Measurements from ENCODE around the gene S100A5. TPM values are rescaled to one million over a fixed set of nuclear protein-coding genes. Genes with fewer than 3 reads are reported as not detected.
A peak's percentile ranks its signal among the peaks of the same experiment; 100 is the strongest.
"Not testable (repeated sequence)": the region's sequence is repeated elsewhere in the genome, so short reads cannot be mapped to it uniquely, and the experiment has no call there.

The S100A5 gene
- total RNA-seq, 2 experiments from 2014 or later = 1.6 to 3.0 TPM

DNA sequence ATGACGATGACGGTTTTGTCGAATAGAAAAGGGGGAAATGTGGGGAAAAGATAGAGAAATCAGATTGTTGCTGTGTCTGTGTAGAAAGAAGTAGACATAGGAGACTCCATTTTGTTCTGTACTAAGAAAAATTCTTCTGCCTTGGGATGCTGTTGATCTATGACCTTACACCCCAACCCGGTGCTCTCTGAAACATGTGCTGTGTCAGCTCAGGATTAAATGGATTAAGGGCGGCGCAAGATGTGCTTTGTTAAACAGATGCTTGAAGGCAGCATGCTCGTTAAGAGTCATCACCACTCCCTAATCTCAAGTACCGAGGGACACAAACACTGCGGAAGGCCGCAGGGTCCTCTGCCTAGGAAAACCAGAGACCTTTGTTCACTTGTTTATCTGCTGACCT lies 34.8 kb upstream of the S100A5 start:
- not testable (repeated sequence) for H3K9me3 Mint-ChIP-seq (ENCODE audit: low read depth); H3K27ac Mint-ChIP-seq; H3K36me3 Mint-ChIP-seq; ATAC-seq; DNase-seq; H3K4me3 Mint-ChIP-seq
- H3K4me1 Mint-ChIP-seq = peaks cover 16% of the 10 kb centered on the region
- H3K27me3 Mint-ChIP-seq = peaks cover 33% of the 10 kb centered on the region
- CTCF ChIA-PET = interaction anchor here (0.6 to 2.9 kb wide), 2 partner anchors 64 to 85 kb away, joined by 3 to 17 read pairs; no protein-coding TSS in a partner anchor

- H3K4me3 Mint-ChIP-seq; H3K36me3 Mint-ChIP-seq; DNase-seq; H3K27ac Mint-ChIP-seq; H3K9me3 Mint-ChIP-seq (ENCODE audit: low read depth); ATAC-seq; CTCF ChIA-PET: not testable (repeated sequence)
- H3K4me1 Mint-ChIP-seq = peaks cover 16% of the 10 kb centered on the region
- H3K27me3 Mint-ChIP-seq = peaks cover 33% of the 10 kb centered on the region
These were observed 34.4 kb upstream of the S100A5 start for GRCh38 chr1:153575081-153575491.

DNA sequence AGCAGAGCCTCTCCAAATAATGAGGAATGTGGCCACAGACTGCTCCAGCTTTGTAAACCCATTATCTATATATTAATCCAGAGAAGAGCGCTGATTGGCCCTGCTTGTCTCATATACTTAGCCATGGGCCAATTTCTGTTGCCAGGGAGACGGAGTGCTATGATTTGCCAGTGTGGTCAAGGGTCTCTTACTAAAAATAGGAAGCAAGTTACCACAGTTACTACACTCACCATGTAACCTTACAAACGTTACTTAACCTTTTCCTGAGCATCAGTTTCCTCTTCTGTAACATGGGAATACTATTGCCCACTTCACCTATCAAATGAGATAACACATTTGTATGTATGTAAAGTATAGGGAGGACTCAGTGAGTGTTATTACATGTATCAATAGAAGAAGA lies 32.6 kb upstream of the S100A5 start:
- peaks cover 24% of the 10 kb centered on the region for H3K4me1 Mint-ChIP-seq
- peak overlapping the region; percentile 42 for H3K27ac Mint-ChIP-seq
- H3K27me3 Mint-ChIP-seq = peaks cover 27% of the 10 kb centered on the region
- ATAC-seq (no peak), DNase-seq (no peak)
- CTCF ChIA-PET = interaction anchor here (1.0 to 7.3 kb wide), 9 partner anchors 13 to 194 kb away, joined by 3 to 214 read pairs (median 5); partner anchors contain the start of genes CHTOP, ILF2, S100A13 and S100A6
- H3K9me3 Mint-ChIP-seq (ENCODE audit: low read depth) = no peaks in the 10 kb centered on the region
- H3K4me3 Mint-ChIP-seq = no peak overlapping the region
- no peaks in the 10 kb centered on the region for H3K36me3 Mint-ChIP-seq

DNA sequence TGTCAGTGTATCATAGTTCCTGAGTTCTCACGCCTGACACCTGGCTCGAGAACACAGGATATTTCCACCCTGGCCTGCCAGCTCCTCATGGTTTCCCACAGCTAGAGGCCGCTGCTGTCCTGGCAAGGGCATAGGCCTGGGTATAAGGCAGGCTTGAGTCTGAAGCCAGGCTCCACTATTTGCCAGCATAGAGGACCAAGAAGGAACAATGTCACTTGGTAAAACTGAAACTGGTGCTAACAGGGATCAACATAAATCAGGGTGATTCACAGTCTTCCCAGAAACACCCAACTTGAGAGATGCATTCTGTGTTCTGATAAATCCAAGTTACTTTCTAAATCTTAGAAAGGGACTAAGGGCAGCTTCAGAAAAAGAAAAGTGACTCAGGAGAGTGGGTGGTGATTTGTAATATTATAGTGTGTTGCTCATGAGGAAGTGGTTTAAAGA lies 31.9 kb upstream of the S100A5 start:
- DNase-seq = peak; percentile 73
- Mint-ChIP-seq H3K27ac (peak overlapping the region; percentile 42), H3K36me3 (no peaks in the 10 kb centered on the region), H3K4me3 (no peak overlapping the region), H3K27me3 (peaks cover 19% of the 10 kb centered on the region), H3K4me1 (peaks cover 32% of the 10 kb centered on the region), H3K9me3 (ENCODE audit: low read depth) (no peaks in the 10 kb centered on the region)
- ATAC-seq = peak; percentile 79
- CTCF ChIA-PET = interaction anchor here (0.6 to 7.3 kb wide), 19 partner anchors 9 to 414 kb away, joined by 3 to 214 read pairs (median 4); partner anchors contain the start of genes CHTOP, ILF2, RAB13 and S100A13

GRCh38 chr1:153571706-153572105 lies 31.0 kb upstream of the S100A5 start:
- Mint-ChIP-seq H3K27ac (no peak overlapping the region), H3K4me1 (peaks cover 40% of the 10 kb centered on the region), H3K4me3 (no peak overlapping the region), H3K9me3 (ENCODE audit: low read depth) (no peaks in the 10 kb centered on the region), H3K27me3 (peaks cover 11% of the 10 kb centered on the region), H3K36me3 (no peaks in the 10 kb centered on the region)
- no peak for DNase-seq
- no peak for ATAC-seq
- CTCF ChIA-PET = interaction anchor here (0.6 to 7.3 kb wide), 17 partner anchors 8 to 415 kb away, joined by 3 to 214 read pairs (median 5); partner anchors contain the start of genes CHTOP, ILF2, RAB13 and S100A5

DNA sequence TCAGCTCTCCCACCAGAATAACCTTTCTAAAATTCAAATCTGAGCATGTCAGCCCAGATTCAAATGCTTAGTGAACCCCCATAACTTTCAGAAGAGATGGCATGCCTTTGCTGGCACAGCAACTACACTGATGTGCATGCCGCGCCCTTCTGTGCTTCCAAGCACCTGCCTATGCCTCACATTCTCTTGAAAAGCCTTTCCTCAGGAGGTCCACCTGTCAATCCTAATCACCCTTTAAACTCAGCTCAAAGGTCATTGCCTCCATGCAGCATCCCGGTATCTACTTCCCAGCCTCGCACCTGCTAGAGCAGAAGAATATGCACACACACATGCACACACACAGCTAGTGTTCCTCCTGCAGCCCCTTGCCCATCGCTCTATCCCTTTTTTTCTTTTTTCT lies 30.1 kb upstream of the S100A5 start:
- H3K27me3 Mint-ChIP-seq = peaks cover 5% of the 10 kb centered on the region

GRCh38 chr1:153569465-153569864 lies 28.7 kb upstream of the S100A5 start:
- ATAC-seq = no peak
- Mint-ChIP-seq H3K27ac (no peak overlapping the region), H3K4me1 (peaks cover 54% of the 10 kb centered on the region), H3K9me3 (ENCODE audit: low read depth) (no peaks in the 10 kb centered on the region), H3K27me3 (peaks cover 5% of the 10 kb centered on the region), H3K36me3 (no peaks in the 10 kb centered on the region), H3K4me3 (no peak overlapping the region)
- no peak for DNase-seq
- CTCF ChIA-PET = interaction anchor here (1.0 to 7.3 kb wide), 9 partner anchors 9 to 398 kb away, joined by 3 to 214 read pairs (median 15); partner anchors contain the start of genes CHTOP, CREB3L4, S100A5 and S100A6

More for the DNA sequence above, 30.1 kb upstream of the S100A5 start:
- Mint-ChIP-seq H3K9me3 (ENCODE audit: low read depth) (no peaks in the 10 kb centered on the region), H3K4me1 (peaks cover 47% of the 10 kb centered on the region), H3K27ac (no peak overlapping the region), H3K4me3 (no peak overlapping the region), H3K36me3 (no peaks in the 10 kb centered on the region)
- no peak for DNase-seq
- no peak for ATAC-seq
- CTCF ChIA-PET = interaction anchor here (1.1 to 7.3 kb wide), 6 partner anchors 36 to 416 kb away, joined by 4 to 214 read pairs (median 14); partner anchors contain the start of genes CHTOP, RAB13 and S100A6

- Mint-ChIP-seq H3K27me3 (peaks cover 5% of the 10 kb centered on the region), H3K27ac (peak overlapping the region; percentile 76), H3K9me3 (ENCODE audit: low read depth) (no peaks in the 10 kb centered on the region), H3K4me1 (peaks cover 54% of the 10 kb centered on the region), H3K4me3 (peak overlapping the region; percentile 59), H3K36me3 (no peaks in the 10 kb centered on the region)
- peak; percentile 38 for ATAC-seq
- DNase-seq = peak; percentile 88
- CTCF ChIA-PET = interaction anchor here (0.6 to 7.3 kb wide), 16 partner anchors 9 to 418 kb away, joined by 3 to 214 read pairs (median 8); partner anchors contain the start of genes CHTOP, CREB3L4, S100A4 and S100A5
These were observed 27.8 kb upstream of the S100A5 start for GRCh38 chr1:153568367-153569099.

DNA sequence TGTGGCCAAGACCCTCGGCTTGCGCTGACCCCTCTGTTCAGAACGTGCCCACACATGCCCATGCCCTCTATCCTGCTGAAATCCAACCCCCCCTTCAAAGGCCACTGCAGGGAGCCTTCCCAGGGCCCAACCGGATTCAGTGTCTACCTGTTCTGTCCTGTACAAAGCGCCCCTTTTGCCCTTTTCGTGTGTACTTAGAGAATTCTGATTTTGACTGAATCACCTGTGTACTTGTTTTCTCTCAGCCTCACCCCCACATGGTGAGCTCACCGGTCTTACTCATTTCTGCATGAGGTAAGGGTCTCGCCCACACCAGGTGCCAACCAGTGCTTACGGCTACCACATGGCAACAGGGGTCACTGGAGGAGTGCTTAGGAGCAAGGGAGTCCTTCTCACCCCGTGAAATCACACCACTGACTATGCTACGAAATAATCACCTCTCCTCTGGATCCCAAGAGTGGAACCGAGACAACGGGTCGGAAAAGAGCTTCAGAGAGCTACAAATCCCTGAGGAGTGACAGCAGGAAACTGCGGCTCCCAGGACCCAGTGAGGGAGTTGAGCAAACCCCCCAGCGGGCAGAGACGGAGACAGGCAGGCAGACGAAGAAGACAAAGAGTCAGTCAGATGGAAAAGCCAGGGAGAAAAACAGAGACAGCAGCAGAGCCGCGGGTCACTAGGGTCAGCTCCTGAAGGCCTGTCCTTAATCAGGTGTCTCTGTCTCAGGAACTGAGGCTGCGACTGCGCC lies 27.1 kb upstream of the S100A5 start:
- CTCF ChIA-PET = interaction anchor here (0.6 to 7.3 kb wide), 15 partner anchors 8 to 419 kb away, joined by 3 to 214 read pairs (median 8); partner anchors contain the start of genes CHTOP, S100A4, S100A5 and S100A6
- ATAC-seq (no peak), DNase-seq (no peak)
- peaks cover 5% of the 10 kb centered on the region for H3K27me3 Mint-ChIP-seq
- no peak overlapping the region for H3K4me3 Mint-ChIP-seq
- no peaks in the 10 kb centered on the region for H3K36me3 Mint-ChIP-seq
- H3K27ac Mint-ChIP-seq = peak overlapping the region; percentile 60
- H3K4me1 Mint-ChIP-seq = peaks cover 48% of the 10 kb centered on the region
- H3K9me3 Mint-ChIP-seq (ENCODE audit: low read depth) = no peaks in the 10 kb centered on the region

- Mint-ChIP-seq H3K4me1 (peaks cover 41% of the 10 kb centered on the region), H3K9me3 (ENCODE audit: low read depth) (no peaks in the 10 kb centered on the region), H3K36me3 (no peaks in the 10 kb centered on the region), H3K27ac (peak overlapping the region; percentile 98), H3K4me3 (peak overlapping the region; percentile 17), H3K27me3 (peaks cover 5% of the 10 kb centered on the region)
- peak; percentile 94 for ATAC-seq
- DNase-seq = peak; percentile 93
- CTCF ChIA-PET = interaction anchor here (0.6 to 4.1 kb wide), 14 partner anchors 10 to 72 kb away, joined by 3 to 41 read pairs (median 4); partner anchors contain the start of genes CHTOP, S100A3, S100A4 and S100A5
These were observed 26.0 kb upstream of the S100A5 start for GRCh38 chr1:153566414-153567371.

DNA sequence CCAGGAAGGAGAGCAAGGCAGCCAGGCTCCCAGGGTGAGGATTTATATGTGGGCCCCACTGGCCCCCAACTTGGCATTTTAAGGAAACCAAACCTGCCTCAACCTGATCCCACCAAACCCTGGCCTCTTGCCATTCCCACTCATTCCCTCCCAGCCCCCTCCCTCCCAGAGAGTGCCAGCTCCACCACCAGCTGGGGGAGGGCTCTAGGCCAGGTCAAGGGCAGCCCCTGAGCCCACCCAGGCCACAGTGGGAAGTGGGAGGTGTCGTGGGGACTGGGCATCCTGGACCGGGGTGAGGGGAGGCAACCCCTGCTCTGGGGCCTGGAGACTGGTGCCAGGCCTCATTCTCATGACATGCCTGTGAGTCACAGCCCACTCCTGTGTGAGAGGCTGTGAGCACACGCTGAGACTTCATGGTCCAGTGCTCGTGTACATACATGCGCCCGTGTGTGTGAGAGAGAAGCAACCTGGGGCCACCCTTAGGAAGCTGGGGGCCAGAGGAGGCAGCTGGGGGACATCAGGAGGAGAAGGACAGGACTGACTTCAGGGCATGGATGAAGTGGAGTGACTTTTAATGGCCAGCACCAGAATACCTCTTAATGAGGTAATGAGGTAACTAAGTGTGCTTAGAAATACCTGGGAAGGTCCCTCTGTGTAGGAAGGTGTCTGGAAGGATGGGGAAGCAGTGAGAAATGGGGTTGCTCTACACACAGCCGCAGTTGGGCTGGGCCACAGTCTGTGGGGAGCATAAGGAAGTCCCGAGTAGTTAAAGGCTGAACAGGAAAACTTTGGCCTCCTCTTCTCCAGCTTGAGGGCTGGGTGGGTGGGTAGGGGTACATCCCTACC lies 25.0 kb upstream of the S100A5 start, which contains the start of gene S100A2:
S100A2 (minus strand) TSS at position 316 of the 846 bp plus-strand sequence. CDS start 1,967 bp downstream, outside the sequence.
- no peaks in the 10 kb centered on the region for H3K36me3 Mint-ChIP-seq
- ATAC-seq (peak; percentile 31), DNase-seq (peak; percentile 52)

More for the DNA sequence above, 25.0 kb upstream of the S100A5 start, which contains the start of gene S100A2:
- no peaks in the 10 kb centered on the region for H3K9me3 Mint-ChIP-seq (ENCODE audit: low read depth)
- CTCF ChIA-PET = interaction anchor here (0.6 to 4.1 kb wide), 15 partner anchors 9 to 71 kb away, joined by 3 to 41 read pairs (median 4); partner anchors contain the start of genes CHTOP, S100A3, S100A4 and S100A5
- peak within 1 kb of the TSS; percentile 98 for H3K27ac Mint-ChIP-seq
- H3K4me1 Mint-ChIP-seq = peaks cover 38% of the 10 kb centered on the region
- peak within 1 kb of the TSS; percentile 17 for H3K4me3 Mint-ChIP-seq
- H3K27me3 Mint-ChIP-seq = peaks cover 5% of the 10 kb centered on the region
